ENCODE data around the gene SDC3. TPM values are rescaled to one million over a fixed set of nuclear protein-coding genes. Genes with fewer than 3 reads are reported as not detected.

Gene SDC3
- total RNA-seq, 1 experiment from 2014 or later: 32.3 TPM

DNA sequence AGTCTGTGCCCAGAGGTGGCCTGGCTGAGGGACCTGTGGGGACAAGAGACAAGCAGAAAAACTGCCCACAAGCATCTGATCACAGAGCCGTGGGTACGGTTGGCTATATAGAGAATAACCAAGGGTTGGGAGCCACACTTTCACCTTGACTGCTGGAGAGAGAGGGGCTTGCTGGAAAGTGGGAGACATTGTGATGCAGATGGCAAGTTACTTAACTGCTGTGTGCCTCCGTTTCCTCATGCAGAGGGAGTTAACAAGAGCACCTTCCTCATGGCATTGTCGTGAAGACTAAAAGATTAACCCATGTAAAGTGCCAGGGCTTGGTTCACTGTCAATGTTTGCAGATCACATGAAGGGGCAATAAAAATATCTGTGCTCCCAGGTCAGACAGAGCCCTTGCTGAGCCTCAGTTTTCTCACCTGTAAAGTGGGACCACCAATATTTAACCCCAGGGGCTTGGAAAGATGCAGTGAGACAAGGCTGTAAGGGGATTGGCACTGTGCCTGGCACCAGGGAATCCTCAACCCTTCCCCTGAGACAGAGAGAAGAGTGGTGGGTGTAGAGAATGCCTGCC lies 52.8 kb downstream of the SDC3 start:
- ChIA-PET CTCF (interaction anchor here (0.8 to 3.5 kb wide), 7 partner anchors 9 to 76 kb away, joined by 3 to 25 read pairs (median 6); no protein-coding TSS in a partner anchor), POLR2A (interaction anchor here (1.6 kb wide), 1 partner anchor 15 kb away, joined by 3 read pairs; no protein-coding TSS in a partner anchor)
- Mint-ChIP-seq H3K27ac (no peak overlapping the region), H3K4me1 (peaks cover 58% of the 10 kb centered on the region), H3K9me3 (no peaks in the 10 kb centered on the region), H3K4me3 (peak overlapping the region; percentile 9; the same call in 1 of the 2 replicates), H3K36me3 (no peaks in the 10 kb centered on the region), H3K27me3 (ENCODE audit: low read depth) (no peaks in the 10 kb centered on the region)
- ATAC-seq (peak; percentile 38), DNase-seq (ENCODE audit: low spot score) (no peak)
- TF ChIP-seq RORB (CRISPR knock-in tag; IDR thresholded peaks at IDR 0.05) (no peak), PRDM15 (CRISPR knock-in tag; IDR thresholded peaks at IDR 0.05) (no peak), NR3C1 (CRISPR knock-in tag; conservative IDR thresholded peaks at IDR 0.05; ENCODE audit: low read depth) (no peak), FOXP4 (CRISPR knock-in tag; IDR thresholded peaks at IDR 0.05) (no peak), ZNF232 (CRISPR knock-in tag; IDR thresholded peaks at IDR 0.05) (no peak), JUN (CRISPR knock-in tag; IDR thresholded peaks at IDR 0.05) (no peak)
- TF ChIP-seq, protein P1, sequence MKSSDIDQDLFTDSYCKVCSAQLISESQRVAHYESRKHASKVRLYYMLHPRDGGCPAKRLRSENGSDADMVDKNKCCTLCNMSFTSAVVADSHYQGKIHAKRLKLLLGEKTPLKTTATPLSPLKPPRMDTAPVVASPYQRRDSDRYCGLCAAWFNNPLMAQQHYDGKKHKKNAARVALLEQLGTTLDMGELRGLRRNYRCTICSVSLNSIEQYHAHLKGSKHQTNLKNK (CRISPR knock-in tag; IDR thresholded peaks at IDR 0.05): no peak

DNA sequence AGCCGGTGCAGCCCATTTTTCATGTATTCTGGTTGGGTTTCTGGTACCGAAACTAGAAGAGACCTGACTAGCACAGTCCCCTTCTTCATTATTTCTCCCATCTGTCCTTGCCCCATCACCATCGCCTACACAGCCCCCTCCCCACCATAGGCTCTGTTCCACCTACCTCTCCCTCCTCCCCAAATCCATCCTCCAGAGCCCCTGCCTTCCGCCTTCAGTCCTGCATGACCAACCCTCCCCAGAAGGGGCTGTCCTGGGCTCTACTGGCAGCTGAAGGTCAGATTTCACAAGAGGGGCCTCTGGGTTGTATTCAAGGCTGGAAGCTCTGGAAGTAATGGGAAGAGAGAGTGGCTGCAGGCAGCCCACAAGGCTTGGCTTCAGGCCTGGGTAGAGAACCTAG lies 55.2 kb downstream of the SDC3 start:
- TF ChIP-seq ZNF263 (CRISPR knock-in tag; IDR thresholded peaks at IDR 0.05; ENCODE audit: low read depth) (peak; percentile 96), MLX (CRISPR knock-in tag; IDR thresholded peaks at IDR 0.05) (no peak), GRHL2 (CRISPR knock-in tag; IDR thresholded peaks at IDR 0.05; ENCODE audit: insufficient replicate concordance, severe bottlenecking) (no peak)
- H3K27ac Mint-ChIP-seq: no peak overlapping the region; the same call in 1 of the 2 replicates
- peak; percentile 48 for ATAC-seq
- peaks cover 49% of the 10 kb centered on the region for H3K4me1 Mint-ChIP-seq
- no peaks in the 10 kb centered on the region for H3K36me3 Mint-ChIP-seq
- CTCF ChIA-PET: interaction anchor here (0.6 to 3.5 kb wide), 14 partner anchors 7 to 444 kb away, joined by 3 to 22 read pairs (median 5); no protein-coding TSS in a partner anchor
- no peaks in the 10 kb centered on the region for H3K9me3 Mint-ChIP-seq
- H3K27me3 Mint-ChIP-seq (ENCODE audit: low read depth): no peaks in the 10 kb centered on the region
- POLR2A ChIA-PET: no interaction called here
- DNase-seq (ENCODE audit: low spot score): peak; percentile 52
- no peak overlapping the region for H3K4me3 Mint-ChIP-seq

- H3K27ac Mint-ChIP-seq: no peak overlapping the region
- TF ChIP-seq FOXJ3 (CRISPR knock-in tag; IDR thresholded peaks at IDR 0.05; ENCODE audit: borderline replicate concordance) (no peak), ZNF121 (CRISPR knock-in tag; IDR thresholded peaks at IDR 0.05) (no peak), CREB1 (CRISPR knock-in tag; IDR thresholded peaks at IDR 0.05) (no peak), ZNF138 (CRISPR knock-in tag; conservative IDR thresholded peaks at IDR 0.05) (no peak), ZNF281 (CRISPR knock-in tag; IDR thresholded peaks at IDR 0.05) (no peak), TEAD4 (CRISPR knock-in tag; IDR thresholded peaks at IDR 0.05) (no peak), SOX15 (CRISPR knock-in tag; IDR thresholded peaks at IDR 0.05) (no peak)
- TF ChIP-seq, protein P2, sequence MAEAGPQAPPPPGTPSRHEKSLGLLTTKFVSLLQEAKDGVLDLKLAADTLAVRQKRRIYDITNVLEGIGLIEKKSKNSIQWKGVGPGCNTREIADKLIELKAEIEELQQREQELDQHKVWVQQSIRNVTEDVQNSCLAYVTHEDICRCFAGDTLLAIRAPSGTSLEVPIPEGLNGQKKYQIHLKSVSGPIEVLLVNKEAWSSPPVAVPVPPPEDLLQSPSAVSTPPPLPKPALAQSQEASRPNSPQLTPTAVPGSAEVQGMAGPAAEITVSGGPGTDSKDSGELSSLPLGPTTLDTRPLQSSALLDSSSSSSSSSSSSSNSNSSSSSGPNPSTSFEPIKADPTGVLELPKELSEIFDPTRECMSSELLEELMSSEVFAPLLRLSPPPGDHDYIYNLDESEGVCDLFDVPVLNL (CRISPR knock-in tag; IDR thresholded peaks at IDR 0.05; ENCODE audit: borderline replicate concordance, low read depth): no peak
- no peak overlapping the region for H3K4me3 Mint-ChIP-seq
- no peaks in the 10 kb centered on the region for H3K27me3 Mint-ChIP-seq (ENCODE audit: low read depth)
- H3K9me3 Mint-ChIP-seq: no peaks in the 10 kb centered on the region
- CTCF ChIA-PET: interaction anchor here (1.3 kb wide), 1 partner anchor 51 kb away, joined by 3 read pairs; no protein-coding TSS in a partner anchor
- H3K4me1 Mint-ChIP-seq: peaks cover 50% of the 10 kb centered on the region
- DNase-seq (ENCODE audit: low spot score): no peak
- no peak for ATAC-seq
- H3K36me3 Mint-ChIP-seq: no peaks in the 10 kb centered on the region
- POLR2A ChIA-PET: no interaction called here
Observed at GRCh38 chr1:30852026-30852425, 56.5 kb downstream of the SDC3 start.

Measured in WTC11 (cell line).